ENCODE results near the gene HS2ST1.

Gene HS2ST1

GRCh38 chr1:87117761-87118368 lies 203.4 kb downstream of the HS2ST1 start:
- no peak for FAIRE-seq

GRCh38 chr1:87119541-87120140 lies 205.2 kb downstream of the HS2ST1 start:
- FAIRE-seq: no peak

- FAIRE-seq: no peak
Measured at GRCh38 chr1:87120779-87121178, 206.3 kb downstream of the HS2ST1 start.

GRCh38 chr1:87121711-87122163 lies 207.3 kb downstream of the HS2ST1 start:
- FAIRE-seq: no peak

GRCh38 chr1:87122243-87122642 lies 207.8 kb downstream of the HS2ST1 start:
- FAIRE-seq: no peak

- FAIRE-seq: no peak
Measured at GRCh38 chr1:87123610-87124009, 209.2 kb downstream of the HS2ST1 start.

- FAIRE-seq: no peak
Measured at GRCh38 chr1:87126886-87127505, 212.6 kb downstream of the HS2ST1 start.

- FAIRE-seq: no peak
Measured at GRCh38 chr1:87127581-87127980, 213.1 kb downstream of the HS2ST1 start.

- no peak for FAIRE-seq
Measured at GRCh38 chr1:87129038-87129437, 214.6 kb downstream of the HS2ST1 start.

- no peak for FAIRE-seq
Measured at GRCh38 chr1:87129606-87130005, 215.2 kb downstream of the HS2ST1 start.

- no peak for FAIRE-seq
Measured at GRCh38 chr1:87130438-87130837, 216.0 kb downstream of the HS2ST1 start.

- no peak for FAIRE-seq
Measured at GRCh38 chr1:87131809-87132283, 217.4 kb downstream of the HS2ST1 start.

- no peak for FAIRE-seq
Measured at GRCh38 chr1:87132284-87132870, 217.9 kb downstream of the HS2ST1 start.

GRCh38 chr1:87134061-87134460 lies 219.6 kb downstream of the HS2ST1 start:
- FAIRE-seq: no peak

- no peak for FAIRE-seq
Measured at GRCh38 chr1:87134625-87135328, 220.3 kb downstream of the HS2ST1 start.

GRCh38 chr1:87135329-87135712 lies 220.9 kb downstream of the HS2ST1 start:
- no peak for FAIRE-seq

- FAIRE-seq: no peak
Measured at GRCh38 chr1:87136607-87137341, 222.3 kb downstream of the HS2ST1 start.

GRCh38 chr1:87137342-87137739 lies 222.9 kb downstream of the HS2ST1 start:
- no peak for FAIRE-seq

GRCh38 chr1:87140831-87141540 lies 226.6 kb downstream of the HS2ST1 start:
- FAIRE-seq: no peak

GRCh38 chr1:87141556-87141955 lies 227.1 kb downstream of the HS2ST1 start:
- FAIRE-seq: no peak

GRCh38 chr1:87143413-87144135 lies 229.1 kb downstream of the HS2ST1 start:
- no peak for FAIRE-seq
